Measurements from ENCODE around the gene BCAS1.

DNA sequence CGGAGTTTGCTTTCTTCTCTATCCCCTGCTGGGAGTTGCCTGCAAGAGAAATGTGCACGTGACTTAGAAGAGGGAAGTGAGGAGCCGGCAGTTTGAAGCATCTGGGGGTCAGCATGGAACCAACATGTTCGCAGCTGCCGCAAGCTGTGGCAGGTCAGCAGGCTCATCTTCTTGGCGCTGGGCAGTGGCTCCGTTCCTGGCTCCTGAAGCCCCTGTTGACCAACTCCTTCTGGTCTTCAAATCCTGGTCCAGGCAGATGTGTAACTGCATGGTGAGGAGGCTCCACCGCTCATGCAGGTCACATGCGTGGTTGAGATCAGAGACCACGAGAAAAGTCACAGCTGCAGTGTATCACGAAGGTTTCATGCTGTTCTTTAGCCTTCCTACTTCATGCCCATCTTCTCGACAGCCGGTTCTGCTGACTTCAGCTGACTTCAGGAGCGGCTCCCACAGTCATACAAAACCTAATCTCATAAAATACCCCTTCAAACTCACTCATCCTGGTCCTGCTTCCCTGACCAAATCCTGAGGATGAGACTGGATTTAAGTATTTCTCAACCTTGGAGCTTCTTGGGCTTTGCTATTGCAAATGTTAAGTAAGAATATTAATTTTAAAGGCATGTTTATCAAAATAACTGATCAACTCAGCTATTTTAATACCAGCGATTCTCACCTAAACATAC, 44.9 kb upstream of the BCAS1 start:
- TF ChIP-seq, protein P1, sequence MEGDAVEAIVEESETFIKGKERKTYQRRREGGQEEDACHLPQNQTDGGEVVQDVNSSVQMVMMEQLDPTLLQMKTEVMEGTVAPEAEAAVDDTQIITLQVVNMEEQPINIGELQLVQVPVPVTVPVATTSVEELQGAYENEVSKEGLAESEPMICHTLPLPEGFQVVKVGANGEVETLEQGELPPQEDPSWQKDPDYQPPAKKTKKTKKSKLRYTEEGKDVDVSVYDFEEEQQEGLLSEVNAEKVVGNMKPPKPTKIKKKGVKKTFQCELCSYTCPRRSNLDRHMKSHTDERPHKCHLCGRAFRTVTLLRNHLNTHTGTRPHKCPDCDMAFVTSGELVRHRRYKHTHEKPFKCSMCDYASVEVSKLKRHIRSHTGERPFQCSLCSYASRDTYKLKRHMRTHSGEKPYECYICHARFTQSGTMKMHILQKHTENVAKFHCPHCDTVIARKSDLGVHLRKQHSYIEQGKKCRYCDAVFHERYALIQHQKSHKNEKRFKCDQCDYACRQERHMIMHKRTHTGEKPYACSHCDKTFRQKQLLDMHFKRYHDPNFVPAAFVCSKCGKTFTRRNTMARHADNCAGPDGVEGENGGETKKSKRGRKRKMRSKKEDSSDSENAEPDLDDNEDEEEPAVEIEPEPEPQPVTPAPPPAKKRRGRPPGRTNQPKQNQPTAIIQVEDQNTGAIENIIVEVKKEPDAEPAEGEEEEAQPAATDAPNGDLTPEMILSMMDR (conservative IDR thresholded peaks at IDR 0.05): no peak
- no peak for TF ChIP-seq EZH2 (IDR thresholded peaks at IDR 0.05; ENCODE audit: low read depth)
